Lower leg skin (tissue), 3 donors: Measurements from ENCODE around the gene IFT122.
"Not testable (repeated sequence)": the region's sequence is repeated elsewhere in the genome, so short reads cannot be mapped to it uniquely, and the experiment has no call there.

Source experiments
- CTCF ChIP-seq, 3 donors: fragments of 450-650 bp; IDR thresholded peaks; one replicate each; pipeline ENCODE4 v1.5.1; 2016; ENCODE audit warnings: antibody characterized with exemption in 3 of 3, mild to moderate bottlenecking in 3 of 3, moderate library complexity in 2 of 3
- POLR2A ChIP-seq, 2 donors: fragments of 450-650 bp; IDR thresholded peaks; one replicate each; pipeline ENCODE4 v1.6.1; 2016 to 2017; ENCODE audit warnings: antibody characterized with exemption in 2 of 2, mild to moderate bottlenecking in 1 of 2, moderate library complexity in 1 of 2

GRCh38 chr3:129391583-129391982, 48.4 kb upstream of the IFT122 start:
- not testable (repeated sequence) for TF ChIP-seq CTCF, POLR2A (IDR thresholded peaks at IDR 0.05)
